Stimulated activated CD4-positive, alpha-beta T cell treated with anti-CD3 and anti-CD28 coated beads, Interleukin-12 subunit alpha, Interleukin-12 subunit beta, amount 100 ng/mL, for 24 hours (primary cell): ENCODE measurements around the gene ARF6.

Experiments used
- DNase-seq, 2 experiments: peaks; one replicate each; pipeline ENCODE4 v3.0.0-alpha.2; 2020; ENCODE audit warnings: low read depth in 2 of 2

The ARF6 gene

GRCh38 chr14:49940808-49941421, 48.0 kb downstream of the ARF6 start:
- no peak for DNase-seq

GRCh38 chr14:49942090-49942489, 49.2 kb downstream of the ARF6 start:
- DNase-seq = no peak

DNA sequence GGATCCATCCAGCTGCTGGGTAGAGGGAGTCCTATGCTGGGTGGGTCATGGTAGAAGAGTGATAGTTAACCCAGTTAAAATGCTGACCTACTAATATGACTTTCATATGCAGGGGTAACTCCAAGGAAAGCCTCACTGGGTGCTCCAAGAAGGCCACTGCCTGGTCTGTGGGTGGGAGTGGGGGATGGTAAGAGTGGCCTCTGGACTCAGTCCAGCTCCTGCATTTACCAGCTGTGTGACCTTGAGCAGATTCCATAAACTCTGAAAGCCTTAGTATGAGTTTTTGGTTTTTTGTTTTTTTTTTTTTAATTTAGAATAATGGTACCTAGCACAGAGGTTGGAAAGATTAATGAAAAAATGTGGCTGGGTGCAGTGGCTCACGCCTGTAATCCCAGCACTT, 51.6 kb downstream of the ARF6 start:
- no peak for DNase-seq

DNA sequence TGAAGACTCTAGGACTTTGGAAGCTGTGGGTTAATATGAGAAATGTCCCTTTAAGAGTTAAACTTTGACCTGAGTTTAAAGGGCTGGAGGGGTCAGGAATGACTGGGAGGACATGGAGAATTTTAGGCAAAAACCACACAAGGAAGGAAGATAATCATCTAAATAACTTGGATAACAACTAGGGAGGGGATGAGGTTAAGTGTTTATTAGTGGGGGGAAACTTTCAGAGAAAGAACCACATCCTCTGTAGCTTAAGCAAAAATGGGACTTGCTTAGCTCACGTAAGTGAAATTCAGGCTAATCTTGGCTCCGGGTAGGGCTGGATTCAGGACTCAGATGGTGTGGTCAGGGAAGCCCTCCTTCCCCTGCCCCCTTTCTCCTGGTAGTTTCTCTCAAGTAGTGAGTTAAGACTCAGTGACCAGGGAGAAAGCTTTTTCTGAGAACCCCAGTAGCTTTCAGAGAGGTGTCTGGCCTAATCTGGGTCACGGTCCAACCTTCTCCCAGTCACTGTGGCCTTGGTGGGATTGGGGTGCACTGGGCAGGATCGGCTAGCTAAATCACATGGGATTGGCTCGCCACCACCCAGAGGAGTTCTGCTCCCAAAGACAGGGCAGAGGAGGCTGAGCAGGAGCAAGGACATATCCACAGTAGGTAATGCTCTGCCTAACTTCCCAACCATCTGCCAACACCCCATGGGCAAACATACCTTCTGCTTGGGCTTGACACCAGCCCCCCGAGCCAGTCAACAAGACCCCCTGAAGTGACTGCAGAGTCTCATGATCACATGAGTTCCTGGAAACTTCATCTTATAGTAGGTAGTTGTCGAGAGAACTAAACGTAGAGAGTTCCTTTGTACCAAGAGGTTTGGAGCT, 52.8 kb downstream of the ARF6 start:
- DNase-seq = no peak
